Skeletal muscle tissue (tissue), 4 donors: ENCODE data around the gene CEP112. TPM values are rescaled to one million over a fixed set of nuclear protein-coding genes. Genes with fewer than 3 reads are reported as not detected.
"Not testable (repeated sequence)": the region's sequence is repeated elsewhere in the genome, so short reads cannot be mapped to it uniquely, and the experiment has no call there.

Source experiments
- H3K27ac ChIP-seq: one replicate; pipeline ENCODE4 v1.7.0; 2013; ENCODE audit warnings: mild to moderate bottlenecking, low read depth, low read length, inconsistent platforms
- H3K27me3 ChIP-seq, 3 donors: one replicate each; pipeline ENCODE4 v1.7.0; 2013; ENCODE audit warnings: low read length in 3 of 3; ENCODE audit not compliant: control insufficient read depth in 3 of 3, insufficient read depth in 3 of 3
- H3K36me3 ChIP-seq, 3 donors: one replicate each; pipeline ENCODE4 v1.7.0; 2013; ENCODE audit warnings: low read length in 3 of 3; ENCODE audit not compliant: control insufficient read depth in 3 of 3, insufficient read depth in 3 of 3
- H3K4me1 ChIP-seq, 3 donors: one replicate each; pipeline ENCODE4 v1.7.0; 2013; ENCODE audit warnings: low read length in 3 of 3, mild to moderate bottlenecking in 3 of 3; ENCODE audit not compliant: control insufficient read depth in 3 of 3, insufficient read depth in 3 of 3
- H3K4me3 ChIP-seq, 3 donors: one replicate each; pipeline ENCODE4 v1.7.0; 2013; ENCODE audit warnings: low read length in 3 of 3
- H3K9ac ChIP-seq, 3 donors: one replicate each; pipeline ENCODE4 v1.7.0; 2013; ENCODE audit warnings: low read length in 3 of 3, mild to moderate bottlenecking in 3 of 3, moderate library complexity in 2 of 3, low read depth in 1 of 3
- H3K9me3 ChIP-seq, 3 donors: one replicate each; pipeline ENCODE4 v1.7.0; 2013; ENCODE audit warnings: low read length in 3 of 3; ENCODE audit not compliant: control insufficient read depth in 3 of 3
- total RNA-seq: library from RNA; depleted of rRNA; stranded (reverse); fragments of >200 nt; gene quantifications from one replicate; pipeline ENCODE4 v1.2.3, GENCODE V29; 2014
- donor health status: Osteomylitis.

CEP112 gene
- total RNA-seq, 1 donor from 2014 or later = 16.2 TPM

DNA sequence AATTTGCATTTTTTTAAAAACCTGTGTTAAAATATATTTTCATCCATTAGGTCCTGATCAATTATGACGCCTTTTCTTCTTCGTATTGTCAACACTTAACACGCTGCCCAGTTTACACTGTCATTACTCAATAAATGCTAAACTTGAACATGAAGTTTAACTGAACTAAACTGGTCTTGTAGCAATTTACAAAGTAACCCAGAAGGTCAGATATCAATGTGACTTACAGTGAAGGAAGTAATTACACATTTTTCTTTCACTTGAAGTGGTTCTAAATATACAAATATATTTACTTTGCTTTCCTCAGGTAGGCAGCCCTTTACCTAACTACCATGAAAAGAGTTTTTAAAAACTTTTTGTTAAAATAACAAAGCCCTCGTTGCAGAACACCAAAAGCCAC lies 374.0 kb downstream of the CEP112 start:
- Histone ChIP-seq H3K4me3 (no peak overlapping the region), H3K36me3 (no peaks in the 10 kb centered on the region), H3K9ac (no peak overlapping the region), H3K27ac (no peak overlapping the region), H3K4me1 (no peaks in the 10 kb centered on the region), H3K9me3 (no peaks in the 10 kb centered on the region), H3K27me3 (no peaks in the 10 kb centered on the region)

DNA sequence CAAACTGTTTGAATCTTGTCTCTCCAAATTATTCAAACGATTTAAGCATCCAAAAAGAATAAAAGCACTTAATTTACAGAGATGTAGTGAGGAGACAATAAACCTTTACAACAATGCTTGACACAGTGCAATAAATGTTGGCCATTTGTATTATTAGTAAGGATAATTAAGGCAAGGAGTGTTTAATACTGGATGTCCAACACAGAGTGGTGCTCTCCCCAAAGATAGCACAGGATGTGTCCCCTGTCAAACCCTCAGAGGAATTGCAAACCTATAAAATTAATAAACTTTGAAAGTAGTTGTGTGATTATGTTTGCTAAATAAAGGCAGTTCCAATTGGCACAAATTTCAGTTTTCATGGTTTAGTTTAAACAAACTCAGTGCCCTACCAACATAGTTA lies 377.5 kb downstream of the CEP112 start:
- Histone ChIP-seq H3K36me3 (no peaks in the 10 kb centered on the region), H3K9me3 (no peaks in the 10 kb centered on the region), H3K9ac (no peak overlapping the region)

DNA sequence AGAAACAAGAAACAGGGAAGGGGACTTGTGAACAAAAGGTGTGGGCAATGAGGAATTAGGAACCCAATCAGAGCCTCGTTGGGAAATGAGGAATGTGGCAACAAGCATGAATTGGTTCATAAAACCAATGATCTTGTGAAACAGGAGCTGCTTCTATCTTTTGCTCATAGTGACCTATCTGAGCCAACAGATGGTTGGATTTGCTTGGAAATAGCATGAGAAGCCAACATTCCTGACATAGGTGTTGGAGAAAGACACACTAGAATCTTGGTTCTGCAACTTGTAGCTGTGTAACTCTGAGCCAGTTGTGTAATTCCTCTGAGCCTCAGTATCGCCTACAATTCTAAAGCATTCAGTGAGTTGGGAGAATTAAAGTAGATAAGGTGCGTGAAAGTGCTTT lies 378.6 kb downstream of the CEP112 start:
- no peaks in the 10 kb centered on the region for H3K4me1 ChIP-seq
- H3K27me3 ChIP-seq = no peaks in the 10 kb centered on the region
- no peaks in the 10 kb centered on the region for H3K36me3 ChIP-seq
- no peak overlapping the region for H3K4me3 ChIP-seq
- peaks cover 0 to 4% (median 0%) of the 10 kb centered on the region in 3 donors for H3K9me3 ChIP-seq
- no peak overlapping the region for H3K9ac ChIP-seq
- no peak overlapping the region for H3K27ac ChIP-seq

More for the DNA sequence above, 377.5 kb downstream of the CEP112 start:
- Histone ChIP-seq H3K27me3 (no peaks in the 10 kb centered on the region), H3K4me1 (no peaks in the 10 kb centered on the region), H3K27ac (no peak overlapping the region), H3K4me3 (no peak overlapping the region)

DNA sequence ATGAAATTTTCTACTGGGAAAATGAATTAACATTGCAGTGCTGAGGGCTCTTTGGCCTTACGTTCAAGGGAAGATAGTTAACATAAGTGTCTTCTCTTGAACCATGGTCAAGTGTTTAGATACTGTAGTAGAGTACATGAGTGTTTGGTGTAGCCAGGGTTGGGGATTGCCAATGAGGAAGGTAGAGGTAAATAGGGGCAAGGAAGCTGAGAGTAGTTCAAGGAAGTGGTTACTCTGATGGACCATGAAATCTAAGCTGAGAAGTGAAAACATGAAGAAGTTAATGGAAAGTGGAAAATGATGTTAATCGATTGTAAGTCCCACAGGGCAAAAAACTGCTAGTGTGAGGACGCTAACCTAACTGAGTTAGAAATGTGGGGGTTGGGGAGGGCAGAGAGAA lies 380.9 kb downstream of the CEP112 start:
- Histone ChIP-seq H3K9me3 (peaks cover 0 to 4% (median 0%) of the 10 kb centered on the region in 3 donors), H3K4me1 (no peaks in the 10 kb centered on the region), H3K36me3 (no peaks in the 10 kb centered on the region), H3K27me3 (no peaks in the 10 kb centered on the region), H3K9ac (no peak overlapping the region), H3K27ac (no peak overlapping the region), H3K4me3 (no peak overlapping the region)

DNA sequence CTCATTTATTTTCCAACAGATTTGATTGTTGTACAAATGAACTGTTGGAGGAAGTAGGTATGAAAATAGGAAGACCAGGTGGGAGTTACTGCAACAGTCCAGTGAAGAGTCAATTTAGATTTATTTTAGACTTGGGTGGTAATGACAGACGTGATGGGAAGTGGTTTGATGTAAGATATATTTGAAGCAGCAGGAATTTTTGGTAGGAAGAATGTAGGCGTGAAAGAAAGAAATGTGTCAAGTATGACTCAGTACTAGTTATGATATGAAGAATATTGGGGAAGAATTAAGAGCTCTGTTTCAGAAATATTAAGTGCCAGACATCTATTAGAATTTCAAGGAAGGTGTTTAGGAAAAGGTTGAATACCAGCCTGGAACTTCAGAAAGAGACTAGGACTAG lies 382.6 kb downstream of the CEP112 start:
- Histone ChIP-seq H3K4me1 (no peaks in the 10 kb centered on the region), H3K4me3 (no peak overlapping the region), H3K36me3 (no peaks in the 10 kb centered on the region), H3K9me3 (peaks cover 0 to 4% (median 0%) of the 10 kb centered on the region in 3 donors), H3K27ac (no peak overlapping the region), H3K9ac (no peak overlapping the region), H3K27me3 (no peaks in the 10 kb centered on the region)

DNA sequence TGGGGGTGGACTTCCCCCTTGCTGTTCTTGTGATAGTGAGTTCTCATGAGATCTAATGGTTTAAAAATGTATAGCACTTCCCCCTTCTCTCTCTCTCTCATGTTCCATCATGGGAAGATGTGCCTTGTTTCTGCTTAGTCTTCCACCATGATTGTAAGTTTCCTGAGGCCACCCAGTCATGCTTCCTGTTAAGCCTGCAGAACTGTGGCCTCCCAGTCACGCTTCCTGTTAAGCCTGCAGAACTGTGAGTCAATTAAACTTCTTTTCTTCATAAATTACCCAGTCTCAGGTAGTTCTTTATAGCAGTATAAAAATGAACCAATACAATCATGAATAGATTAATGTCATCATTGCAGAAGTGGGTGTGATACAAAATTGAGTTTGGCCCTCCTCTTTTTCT lies 383.4 kb downstream of the CEP112 start:
- not testable (repeated sequence) for H3K4me1 ChIP-seq, H3K27ac ChIP-seq, H3K36me3 ChIP-seq, H3K27me3 ChIP-seq, H3K9ac ChIP-seq, H3K4me3 ChIP-seq, H3K9me3 ChIP-seq

DNA sequence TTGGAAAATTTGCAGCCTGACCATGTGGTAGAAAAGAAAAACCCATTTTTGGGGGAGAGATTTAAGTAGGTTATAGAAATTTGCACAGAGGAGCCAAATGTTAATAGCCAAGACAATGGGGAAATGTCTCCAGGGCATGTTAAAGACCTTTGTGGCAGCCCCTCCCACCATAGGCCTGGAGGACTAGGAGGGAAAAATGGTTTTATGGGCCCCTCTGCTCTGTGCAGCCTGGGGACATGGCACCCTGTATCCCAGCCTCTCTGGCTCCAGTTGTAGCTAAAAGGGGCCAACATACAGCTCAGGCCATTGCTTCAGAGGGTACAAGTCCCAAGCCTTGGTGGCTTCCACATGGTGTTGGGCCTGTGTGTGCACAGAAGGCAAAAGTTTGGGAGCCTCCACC lies 384.6 kb downstream of the CEP112 start:
- Histone ChIP-seq H3K4me1 (no peaks in the 10 kb centered on the region), H3K36me3 (no peaks in the 10 kb centered on the region), H3K4me3 (no peak overlapping the region), H3K9ac (no peak overlapping the region), H3K27ac (no peak overlapping the region), H3K27me3 (no peaks in the 10 kb centered on the region), H3K9me3 (peaks cover 0 to 4% (median 0%) of the 10 kb centered on the region in 3 donors)

DNA sequence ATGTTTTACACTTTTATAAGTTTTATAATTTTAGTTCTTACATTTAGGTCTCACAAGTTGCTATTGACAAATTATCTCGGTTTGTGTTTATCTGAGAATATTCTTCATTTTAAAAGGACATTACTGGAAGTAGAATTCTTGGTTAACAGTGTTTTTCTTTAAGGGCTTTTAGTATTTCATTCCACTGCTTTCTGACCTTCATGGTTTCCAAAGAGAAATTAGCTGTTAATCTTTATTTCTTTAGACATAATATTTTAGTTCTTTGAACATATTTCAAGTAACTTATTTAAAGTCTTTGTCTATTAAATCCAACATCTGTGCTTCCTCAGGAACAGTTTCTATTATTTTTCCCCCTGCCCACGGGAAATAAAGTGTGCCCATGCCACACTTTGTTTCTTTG lies 390.4 kb downstream of the CEP112 start:
- Histone ChIP-seq H3K9ac (no peak overlapping the region), H3K27me3 (no peaks in the 10 kb centered on the region), H3K4me1 (no peaks in the 10 kb centered on the region), H3K4me3 (no peak overlapping the region), H3K36me3 (no peaks in the 10 kb centered on the region), H3K27ac (no peak overlapping the region), H3K9me3 (peaks cover 0 to 2% (median 0%) of the 10 kb centered on the region in 3 donors)

DNA sequence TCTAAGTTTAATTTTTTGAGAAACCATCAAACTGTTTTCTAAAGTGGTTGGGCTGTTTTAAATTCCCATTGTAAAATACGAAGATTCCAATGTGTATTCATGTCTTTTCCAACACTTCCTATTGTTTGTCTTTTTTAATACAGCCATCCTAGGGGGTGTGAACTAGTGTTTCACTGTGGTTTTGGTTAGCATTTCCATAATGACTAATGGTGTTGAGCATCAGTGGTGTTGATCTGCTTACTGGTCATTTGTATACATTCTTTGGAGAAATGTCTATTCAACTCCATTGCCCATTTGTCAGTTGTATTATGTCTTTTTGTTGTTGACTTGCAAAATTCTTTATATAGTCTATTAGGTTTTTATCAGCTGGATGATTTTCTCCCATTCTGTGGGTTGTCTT lies 391.3 kb downstream of the CEP112 start:
- no peak overlapping the region for H3K9ac ChIP-seq
- H3K36me3 ChIP-seq = no peaks in the 10 kb centered on the region
- no peaks in the 10 kb centered on the region for H3K27me3 ChIP-seq
- H3K4me1 ChIP-seq = no peaks in the 10 kb centered on the region
- peaks cover 0 to 2% (median 0%) of the 10 kb centered on the region in 3 donors for H3K9me3 ChIP-seq
- no peak overlapping the region for H3K27ac ChIP-seq
- no peak overlapping the region for H3K4me3 ChIP-seq

DNA sequence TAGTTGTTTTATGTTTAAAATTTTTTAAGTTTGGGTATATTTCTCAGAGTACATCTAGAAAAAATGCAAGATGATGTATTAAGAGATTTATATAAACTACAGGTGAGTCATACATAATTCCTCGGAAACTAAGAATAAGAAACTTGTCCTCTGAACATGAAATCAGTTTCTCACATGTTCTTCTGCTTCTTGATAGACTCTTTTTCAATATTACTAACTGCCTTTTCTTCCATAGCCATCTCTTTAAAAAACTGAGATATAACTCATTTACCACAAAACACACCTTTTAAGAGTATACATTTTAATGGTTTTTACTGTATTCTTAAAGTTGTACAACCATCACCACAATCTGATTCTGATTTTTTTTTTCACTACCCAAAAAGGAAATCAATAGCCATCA lies 392.1 kb downstream of the CEP112 start:
- H3K27me3 ChIP-seq = no peaks in the 10 kb centered on the region
- no peak overlapping the region for H3K27ac ChIP-seq
- H3K4me3 ChIP-seq = no peak overlapping the region
- peaks cover 0 to 2% (median 0%) of the 10 kb centered on the region in 3 donors for H3K9me3 ChIP-seq
- H3K4me1 ChIP-seq = no peaks in the 10 kb centered on the region
- H3K36me3 ChIP-seq = no peaks in the 10 kb centered on the region
- H3K9ac ChIP-seq = no peak overlapping the region

DNA sequence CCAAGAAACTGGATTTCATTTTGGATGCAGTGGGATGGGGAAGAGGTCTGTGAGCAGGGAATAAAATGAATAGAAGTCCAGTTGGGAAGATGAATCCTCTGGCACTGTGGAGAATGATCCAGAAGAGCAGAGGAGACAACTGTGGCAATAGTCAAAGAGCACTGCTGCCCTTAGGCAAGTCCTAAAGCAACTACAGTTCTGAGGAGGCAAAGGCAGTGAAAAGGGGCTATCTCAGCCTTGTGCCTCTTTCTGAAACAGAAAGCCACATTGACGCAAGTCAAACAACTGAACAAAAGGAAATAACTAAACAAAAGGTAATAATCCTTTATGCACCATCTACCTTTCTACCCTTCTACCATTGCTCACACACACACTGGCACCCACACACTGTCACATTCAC lies 392.5 kb downstream of the CEP112 start:
- Histone ChIP-seq H3K4me3 (no peak overlapping the region), H3K9ac (no peak overlapping the region), H3K9me3 (peaks cover 0 to 2% (median 0%) of the 10 kb centered on the region in 3 donors), H3K4me1 (no peaks in the 10 kb centered on the region), H3K36me3 (no peaks in the 10 kb centered on the region), H3K27me3 (no peaks in the 10 kb centered on the region), H3K27ac (no peak overlapping the region)
